ENCODE data around the gene ACOT12. TPM values are rescaled to one million over a fixed set of nuclear protein-coding genes. Genes with fewer than 3 reads are reported as not detected.
"Not testable (repeated sequence)": the region's sequence is repeated elsewhere in the genome, so short reads cannot be mapped to it uniquely, and the experiment has no call there.

The ACOT12 gene
- polyA plus RNA-seq, 1 donor = not detected

GRCh38 chr5:81337803-81338202 lies 56.1 kb downstream of the ACOT12 start:
- no peak for DNase-seq

GRCh38 chr5:81336556-81336955 lies 57.4 kb downstream of the ACOT12 start:
- no peak for DNase-seq

GRCh38 chr5:81335946-81336345 lies 58.0 kb downstream of the ACOT12 start:
- DNase-seq = no peak

GRCh38 chr5:81334304-81335061 lies 59.5 kb downstream of the ACOT12 start:
- DNase-seq = no peak

- DNase-seq = no peak
These were observed 67.4 kb downstream of the ACOT12 start for GRCh38 chr5:81326554-81326953.

- DNase-seq = no peak
These were observed 76.4 kb downstream of the ACOT12 start for GRCh38 chr5:81317536-81317935.

GRCh38 chr5:81316571-81316970 lies 77.4 kb downstream of the ACOT12 start:
- DNase-seq = no peak

GRCh38 chr5:81315830-81316229 lies 78.1 kb downstream of the ACOT12 start:
- DNase-seq = no peak

GRCh38 chr5:81315336-81315735 lies 78.6 kb downstream of the ACOT12 start:
- DNase-seq = no peak

- DNase-seq = no peak
These were observed 79.4 kb downstream of the ACOT12 start for GRCh38 chr5:81314581-81314980.

GRCh38 chr5:81313686-81314085 lies 80.2 kb downstream of the ACOT12 start:
- DNase-seq = no peak

GRCh38 chr5:81313278-81313677 lies 80.7 kb downstream of the ACOT12 start:
- DNase-seq = no peak

- no peak for DNase-seq
These were observed 83.4 kb downstream of the ACOT12 start for GRCh38 chr5:81310402-81311063.

- DNase-seq = no peak
These were observed 85.1 kb downstream of the ACOT12 start for GRCh38 chr5:81308836-81309235.

- no peak for DNase-seq
These were observed 88.1 kb downstream of the ACOT12 start for GRCh38 chr5:81305785-81306184.

GRCh38 chr5:81303563-81303962 lies 90.4 kb downstream of the ACOT12 start:
- DNase-seq = no peak

- DNase-seq = no peak
These were observed 91.3 kb downstream of the ACOT12 start for GRCh38 chr5:81302596-81302995.

- peak; percentile 97 for DNase-seq
These were observed 92.5 kb downstream of the ACOT12 start, which contains the start of gene ZCCHC9 for GRCh38 chr5:81301271-81302015. ZCCHC9 (plus strand) TSS chr5:81301587; CDS start chr5:81304758, 3,171 bp downstream.

- no peak for DNase-seq
These were observed 93.0 kb downstream of the ACOT12 start for GRCh38 chr5:81300921-81301270.

- DNase-seq = no peak
These were observed 96.4 kb downstream of the ACOT12 start for GRCh38 chr5:81297531-81297930.

- DNase-seq = not testable (repeated sequence)
These were observed 99.9 kb downstream of the ACOT12 start for GRCh38 chr5:81294021-81294420.

- no peak for DNase-seq
These were observed 101.8 kb downstream of the ACOT12 start for GRCh38 chr5:81292130-81292529.

- no peak for DNase-seq
These were observed 103.8 kb downstream of the ACOT12 start for GRCh38 chr5:81290146-81290545.
